Nephron (organoid): ENCODE measurements around the gene MYO3A.

Experiments used
- H3K27ac Mint-ChIP-seq, 3 experiments: 2 replicates each; pipeline ENCODE4 v1.8.0; 2020; ENCODE audit warnings: mixed read lengths in 3 of 3, mild to moderate bottlenecking in 2 of 3, moderate library complexity in 1 of 3
- H3K27me3 Mint-ChIP-seq: 2 replicates; pipeline ENCODE4 v1.8.0; 2021; ENCODE audit warnings: low read depth, mild to moderate bottlenecking, moderate library complexity, mixed read lengths
- H3K36me3 Mint-ChIP-seq: 2 replicates; pipeline ENCODE4 v1.8.0; 2020; ENCODE audit warnings: low read depth, mixed read lengths
- H3K4me1 Mint-ChIP-seq: 2 replicates; pipeline ENCODE4 v1.8.0; 2020; ENCODE audit warnings: mixed read lengths
- H3K4me3 Mint-ChIP-seq, 3 experiments: 2 replicates each; pipeline ENCODE4 v1.8.0; 2020; ENCODE audit warnings: mild to moderate bottlenecking in 3 of 3, mixed read lengths in 3 of 3, moderate library complexity in 2 of 3
- H3K9me3 Mint-ChIP-seq: 2 replicates; pipeline ENCODE4 v1.8.0; 2020; ENCODE audit warnings: mixed read lengths
- TF ChIP-seq, protein P1 (sequence below), 3 experiments: fragments of 200-600 bp; sonication (generic); IDR thresholded peaks; one replicate each; pipeline ENCODE4 v1.5.0; 2021; ENCODE audit warnings: antibody characterized with exemption in 3 of 3; ENCODE audit not compliant: unreplicated experiment in 3 of 3

Gene MYO3A

DNA sequence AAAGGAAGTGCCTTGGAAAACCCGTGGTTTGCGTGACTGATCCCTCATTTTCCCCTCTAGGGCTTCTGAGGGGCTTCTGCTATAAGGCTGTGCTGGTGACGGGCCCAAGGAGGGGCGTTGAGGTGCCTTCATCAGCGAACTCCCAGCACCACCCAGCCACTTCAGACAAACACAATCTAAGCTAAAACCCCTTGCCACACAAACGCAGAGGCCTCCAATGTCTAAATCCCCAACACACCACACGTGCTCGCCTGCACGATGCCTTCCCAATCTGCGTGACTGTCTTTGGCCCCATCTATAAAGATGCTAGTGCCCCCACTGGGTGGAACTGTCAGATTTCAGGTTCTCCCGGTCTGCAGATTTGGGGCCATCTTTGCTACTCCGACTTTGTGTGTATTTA lies 278.5 kb downstream of the MYO3A start:
- no peaks in the 10 kb centered on the region for H3K36me3 Mint-ChIP-seq
- no peak overlapping the region for H3K27ac Mint-ChIP-seq
- TF ChIP-seq, protein P1, sequence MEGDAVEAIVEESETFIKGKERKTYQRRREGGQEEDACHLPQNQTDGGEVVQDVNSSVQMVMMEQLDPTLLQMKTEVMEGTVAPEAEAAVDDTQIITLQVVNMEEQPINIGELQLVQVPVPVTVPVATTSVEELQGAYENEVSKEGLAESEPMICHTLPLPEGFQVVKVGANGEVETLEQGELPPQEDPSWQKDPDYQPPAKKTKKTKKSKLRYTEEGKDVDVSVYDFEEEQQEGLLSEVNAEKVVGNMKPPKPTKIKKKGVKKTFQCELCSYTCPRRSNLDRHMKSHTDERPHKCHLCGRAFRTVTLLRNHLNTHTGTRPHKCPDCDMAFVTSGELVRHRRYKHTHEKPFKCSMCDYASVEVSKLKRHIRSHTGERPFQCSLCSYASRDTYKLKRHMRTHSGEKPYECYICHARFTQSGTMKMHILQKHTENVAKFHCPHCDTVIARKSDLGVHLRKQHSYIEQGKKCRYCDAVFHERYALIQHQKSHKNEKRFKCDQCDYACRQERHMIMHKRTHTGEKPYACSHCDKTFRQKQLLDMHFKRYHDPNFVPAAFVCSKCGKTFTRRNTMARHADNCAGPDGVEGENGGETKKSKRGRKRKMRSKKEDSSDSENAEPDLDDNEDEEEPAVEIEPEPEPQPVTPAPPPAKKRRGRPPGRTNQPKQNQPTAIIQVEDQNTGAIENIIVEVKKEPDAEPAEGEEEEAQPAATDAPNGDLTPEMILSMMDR (IDR thresholded peaks at IDR 0.05; ENCODE audit: unreplicated experiment in 3 of 3) = no peak
- H3K9me3 Mint-ChIP-seq = no peaks in the 10 kb centered on the region
- H3K27me3 Mint-ChIP-seq = no peaks in the 10 kb centered on the region
- no peak overlapping the region for H3K4me3 Mint-ChIP-seq
- peaks cover 22% of the 10 kb centered on the region for H3K4me1 Mint-ChIP-seq

GRCh38 chr10:26213157-26213800 lies 279.2 kb downstream of the MYO3A start:
- Mint-ChIP-seq H3K36me3 (no peaks in the 10 kb centered on the region), H3K9me3 (peaks cover under 1% of the 10 kb centered on the region), H3K27me3 (peaks cover 4% of the 10 kb centered on the region), H3K4me1 (peaks cover 25% of the 10 kb centered on the region), H3K4me3 (no peak overlapping the region), H3K27ac (no peak overlapping the region)
- TF ChIP-seq, protein P1 (IDR thresholded peaks at IDR 0.05; ENCODE audit: unreplicated experiment in 3 of 3) = no peak

- no peak overlapping the region for H3K27ac Mint-ChIP-seq
- H3K4me3 Mint-ChIP-seq = no peak overlapping the region
- H3K4me1 Mint-ChIP-seq = peaks cover 29% of the 10 kb centered on the region
- H3K27me3 Mint-ChIP-seq = peaks cover 11% of the 10 kb centered on the region
- peaks cover 4% of the 10 kb centered on the region for H3K9me3 Mint-ChIP-seq
- H3K36me3 Mint-ChIP-seq = no peaks in the 10 kb centered on the region
- TF ChIP-seq, protein P1 (IDR thresholded peaks at IDR 0.05; ENCODE audit: unreplicated experiment in 3 of 3) = no peak
These were observed 280.0 kb downstream of the MYO3A start for GRCh38 chr10:26214004-26214403.

DNA sequence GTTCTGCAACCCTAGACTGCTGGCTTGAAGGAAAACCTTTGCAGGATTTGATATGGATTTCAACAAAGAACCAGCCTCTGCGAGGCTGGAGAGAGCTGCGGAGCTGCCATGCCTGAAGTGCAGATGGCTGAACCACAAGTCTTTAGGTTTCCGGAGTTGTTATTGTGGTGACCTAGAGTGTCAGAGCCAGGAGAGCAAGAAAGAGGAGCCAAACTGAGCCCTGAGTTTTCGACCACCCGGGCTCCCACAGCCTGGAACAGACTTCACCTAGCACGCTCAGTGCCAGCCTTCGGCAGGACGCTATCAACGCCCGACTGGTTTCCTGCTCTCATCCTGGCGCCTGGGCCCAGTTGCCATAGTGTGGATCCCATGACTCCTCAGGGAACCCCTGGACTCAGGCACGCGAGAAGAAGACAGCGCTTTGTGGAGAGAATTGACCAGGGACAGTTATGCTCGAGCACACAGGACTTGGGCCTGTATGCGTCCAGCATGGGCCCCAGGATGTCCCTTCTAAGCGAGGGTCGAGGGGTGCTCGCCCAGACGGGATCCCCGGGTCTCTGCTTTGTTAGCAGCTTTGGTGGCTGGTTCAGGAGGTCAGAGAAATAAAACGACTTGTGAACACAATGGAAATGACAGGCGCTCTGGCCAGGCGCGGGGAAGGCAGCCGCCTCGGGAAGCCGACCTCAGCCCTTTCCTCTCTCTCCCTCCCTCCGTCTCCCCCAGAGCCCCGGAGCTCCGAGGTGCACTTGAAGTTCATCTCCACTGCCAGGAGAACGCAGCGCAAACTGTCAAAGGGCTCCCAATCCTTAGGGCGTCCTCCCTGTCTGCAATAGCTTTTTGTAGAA lies 280.7 kb downstream of the MYO3A start:
- Mint-ChIP-seq H3K4me3 (peak overlapping the region in 2 of 3 experiments; percentile 47 to 73), H3K27ac (no peak overlapping the region), H3K36me3 (no peaks in the 10 kb centered on the region), H3K9me3 (peaks cover 4% of the 10 kb centered on the region), H3K4me1 (peaks cover 29% of the 10 kb centered on the region), H3K27me3 (peaks cover 19% of the 10 kb centered on the region)
- TF ChIP-seq, protein P1 (IDR thresholded peaks at IDR 0.05; ENCODE audit: unreplicated experiment in 3 of 3) = no peak

DNA sequence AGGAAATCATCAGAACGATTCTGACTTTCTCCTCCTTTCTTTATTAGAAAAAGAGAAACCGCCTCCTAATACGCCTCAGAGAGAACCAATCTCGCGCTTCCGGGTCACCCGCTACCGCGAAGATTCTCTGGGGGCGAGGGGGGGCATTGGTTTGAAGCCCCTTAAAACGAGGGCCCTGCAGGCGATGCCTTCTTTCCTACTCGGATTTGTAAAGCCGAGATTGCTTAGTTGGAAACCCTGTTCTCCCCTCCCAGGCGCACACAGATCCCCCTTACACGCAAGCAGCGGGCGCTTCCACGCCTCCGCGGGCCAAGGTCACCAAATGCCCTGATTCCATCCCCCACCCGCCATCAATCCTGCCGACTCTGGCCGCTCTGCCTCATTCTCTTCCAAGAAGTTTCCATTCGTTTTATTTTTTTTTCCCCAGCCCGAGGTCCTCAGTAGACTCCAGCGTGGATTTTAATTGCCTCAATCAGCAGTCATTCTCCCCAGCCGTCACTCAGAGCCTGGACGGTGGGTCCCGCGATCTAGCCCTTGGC lies 281.4 kb downstream of the MYO3A start:
- TF ChIP-seq, protein P1 (IDR thresholded peaks at IDR 0.05; ENCODE audit: unreplicated experiment in 3 of 3) = no peak
- Mint-ChIP-seq H3K27ac (no peak overlapping the region), H3K9me3 (peaks cover 4% of the 10 kb centered on the region), H3K4me3 (peak overlapping the region; percentile 47 to 73 (median 51)), H3K27me3 (peaks cover 26% of the 10 kb centered on the region), H3K36me3 (no peaks in the 10 kb centered on the region), H3K4me1 (peaks cover 29% of the 10 kb centered on the region)
